Brain microvascular endothelial cell (primary cell): Measurements from ENCODE around the gene MEF2C.

Experiments
- DNase-seq: peaks from one replicate; pipeline ENCODE4 v3.0.0-alpha.2; 2020
- H3K27ac ChIP-seq: fragments of 250-450 bp; sonication (Bioruptor Pico); 2 replicates; pipeline ENCODE4 v1.5.1; 2020; ENCODE audit warnings: mild to moderate bottlenecking, moderate library complexity
- H3K27me3 ChIP-seq: fragments of 250-450 bp; sonication (Bioruptor Pico); replicated peaks from 2 replicates; pipeline ENCODE4 v1.5.1; 2020; ENCODE audit warnings: mild to moderate bottlenecking
- H3K36me3 ChIP-seq: fragments of 250-450 bp; sonication (Bioruptor Pico); replicated peaks from 2 replicates; pipeline ENCODE4 v1.5.1; 2020; ENCODE audit warnings: mild to moderate bottlenecking
- H3K4me3 ChIP-seq: 2 replicates; pipeline ENCODE4 v1.5.1; 2011; ENCODE audit warnings: low read depth, mild to moderate bottlenecking, control low read depth, low read length, moderate library complexity
- CTCF ChIP-seq: IDR thresholded peaks from 2 replicates; pipeline ENCODE4 v1.5.1; 2011; ENCODE audit warnings: low read depth, mild to moderate bottlenecking, moderate library complexity, low read length, control low read depth, inconsistent platforms; ENCODE audit errors: missing control alignments
- in situ Hi-C: cut with HindIII; loops from 2 replicates; pipeline ENCODE4 v1.10.0; 2017; ENCODE audit warnings: low sequenced_read_pairs, low pct_ligation_motif_present

Gene MEF2C

GRCh38 chr5:88694023-88694679 lies 188.8 kb downstream of the MEF2C start:
- no peak for TF ChIP-seq CTCF
- Histone ChIP-seq H3K4me3 (no peak overlapping the region), H3K27ac (no peak overlapping the region), H3K36me3 (no peaks in the 10 kb centered on the region), H3K27me3 (peaks cover 74% of the 10 kb centered on the region)
- DNase-seq, result no peak
- in situ Hi-C loops, result no loop called here

GRCh38 chr5:88693071-88693932 lies 189.7 kb downstream of the MEF2C start:
- H3K27ac ChIP-seq, result no peak overlapping the region
- no peak for DNase-seq
- peaks cover 82% of the 10 kb centered on the region for H3K27me3 ChIP-seq
- H3K4me3 ChIP-seq, result no peak overlapping the region
- no peaks in the 10 kb centered on the region for H3K36me3 ChIP-seq
- in situ Hi-C loops, result no loop called here
- peak; percentile 15 for TF ChIP-seq CTCF

GRCh38 chr5:88691945-88692868 lies 190.8 kb downstream of the MEF2C start:
- in situ Hi-C loops, result no loop called here
- no peaks in the 10 kb centered on the region for H3K36me3 ChIP-seq
- H3K4me3 ChIP-seq, result peak overlapping the region; percentile 48
- H3K27me3 ChIP-seq, result peaks cover 82% of the 10 kb centered on the region
- H3K27ac ChIP-seq, result no peak overlapping the region
- DNase-seq, result no peak
- TF ChIP-seq CTCF, result peak; percentile 31

GRCh38 chr5:88691230-88691582 lies 191.8 kb downstream of the MEF2C start:
- in situ Hi-C loops, result no loop called here
- Histone ChIP-seq H3K27ac (no peak overlapping the region), H3K4me3 (peak overlapping the region; percentile 44), H3K36me3 (no peaks in the 10 kb centered on the region), H3K27me3 (peaks cover 88% of the 10 kb centered on the region)
- no peak for TF ChIP-seq CTCF
- DNase-seq, result no peak

GRCh38 chr5:88690409-88691229 lies 192.4 kb downstream of the MEF2C start:
- Histone ChIP-seq H3K27me3 (peaks cover 90% of the 10 kb centered on the region), H3K27ac (no peak overlapping the region), H3K36me3 (no peaks in the 10 kb centered on the region), H3K4me3 (peak overlapping the region; percentile 44)
- in situ Hi-C loops, result no loop called here
- no peak for DNase-seq
- TF ChIP-seq CTCF, result peak; percentile 97
